D721Med (cell line): Measurements from ENCODE around the gene COP1.
"Not testable (repeated sequence)": the region's sequence is repeated elsewhere in the genome, so short reads cannot be mapped to it uniquely, and the experiment has no call there.

Experiments used
- DNase-seq: peaks from one replicate; pipeline ENCODE4 v3.0.0; 2011; ENCODE audit warnings: low spot score; ENCODE audit not compliant: insufficient read length
- FAIRE-seq: peaks from 2 replicates; lab custom pipeline; 2011; peaks lifted over from hg19 to GRCh38; lab: Jason Lieb, UNC
- CTCF ChIP-seq: IDR thresholded peaks from 2 replicates; pipeline ENCODE4 v1.5.1; 2012; ENCODE audit warnings: mild to moderate bottlenecking, control low read depth; ENCODE audit not compliant: insufficient read depth; ENCODE audit errors: missing control alignments

Gene COP1

GRCh38 chr1:176111835-176112234 is 95.3 kb downstream of the COP1 start:
- DNase-seq, result no peak
- peak; percentile 88 for FAIRE-seq

GRCh38 chr1:176110203-176110602 is 96.9 kb downstream of the COP1 start:
- TF ChIP-seq CTCF, result no peak
- FAIRE-seq, result no peak
- DNase-seq, result no peak

More at GRCh38 chr1:176111835-176112234, 95.3 kb downstream of the COP1 start:
- TF ChIP-seq CTCF, result no peak

- DNase-seq (no peak), FAIRE-seq (no peak)
- no peak for TF ChIP-seq CTCF
These were observed 104.2 kb downstream of the COP1 start for GRCh38 chr1:176102768-176103350.

GRCh38 chr1:176101951-176102642 is 105.0 kb downstream of the COP1 start:
- TF ChIP-seq CTCF, result no peak
- FAIRE-seq (no peak), DNase-seq (no peak)

- FAIRE-seq, result no peak
- no peak for DNase-seq
- no peak for TF ChIP-seq CTCF
These were observed 108.5 kb downstream of the COP1 start for GRCh38 chr1:176098560-176098959.

- FAIRE-seq, result no peak
- DNase-seq, result no peak
- no peak for TF ChIP-seq CTCF
These were observed 111.1 kb downstream of the COP1 start for GRCh38 chr1:176096015-176096414.

- FAIRE-seq (no peak), DNase-seq (no peak)
- TF ChIP-seq CTCF, result no peak
These were observed 116.3 kb downstream of the COP1 start for GRCh38 chr1:176090766-176091165.

- not testable (repeated sequence) for DNase-seq, FAIRE-seq
These were observed 119.3 kb downstream of the COP1 start for GRCh38 chr1:176087746-176088145.
